Measurements from ENCODE around the gene EHHADH.
A peak's percentile ranks its signal among the peaks of the same experiment; 100 is the strongest.

The EHHADH gene

DNA sequence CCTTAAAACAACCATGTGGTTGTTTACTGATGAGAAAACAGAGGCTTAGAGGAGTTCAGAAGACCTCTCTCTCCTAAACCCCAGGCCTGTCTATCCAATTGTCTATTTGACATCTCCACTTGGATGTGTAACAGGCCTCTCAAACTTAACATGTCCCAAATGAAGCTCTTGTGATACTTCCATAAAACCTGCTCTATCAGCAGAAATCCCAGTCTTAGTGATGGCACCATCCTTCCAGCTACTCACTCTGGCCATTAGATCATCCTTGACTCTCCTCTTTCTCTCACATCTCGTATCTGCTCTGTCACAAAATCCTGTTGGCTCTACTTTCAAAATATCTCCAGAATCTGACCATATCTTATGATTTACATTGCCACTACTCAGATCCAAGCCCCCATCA, 28.8 kb downstream of the EHHADH start:
- no peak for FAIRE-seq
- no peak for DNase-seq (ENCODE audit: insufficient read length, low spot score)
- TF ChIP-seq POLR2A (IDR thresholded peaks at IDR 0.05; ENCODE audit: low read depth, low read length), result no peak
- no peak for TF ChIP-seq POLR2AphosphoS5 (IDR thresholded peaks at IDR 0.05; ENCODE audit: low read depth, low read length)
- no peak for TF ChIP-seq PAX5 (IDR thresholded peaks at IDR 0.05; ENCODE audit: insufficient read depth, low read length, severe bottlenecking)
- no peak for TF ChIP-seq TAF1 (IDR thresholded peaks at IDR 0.05; ENCODE audit: low read depth, low read length)
- TF ChIP-seq SPI1 (IDR thresholded peaks at IDR 0.05; ENCODE audit: low read depth, low read length), result no peak
- no peak for TF ChIP-seq POU2F2 (IDR thresholded peaks at IDR 0.05; ENCODE audit: low read depth, low read length)

DNA sequence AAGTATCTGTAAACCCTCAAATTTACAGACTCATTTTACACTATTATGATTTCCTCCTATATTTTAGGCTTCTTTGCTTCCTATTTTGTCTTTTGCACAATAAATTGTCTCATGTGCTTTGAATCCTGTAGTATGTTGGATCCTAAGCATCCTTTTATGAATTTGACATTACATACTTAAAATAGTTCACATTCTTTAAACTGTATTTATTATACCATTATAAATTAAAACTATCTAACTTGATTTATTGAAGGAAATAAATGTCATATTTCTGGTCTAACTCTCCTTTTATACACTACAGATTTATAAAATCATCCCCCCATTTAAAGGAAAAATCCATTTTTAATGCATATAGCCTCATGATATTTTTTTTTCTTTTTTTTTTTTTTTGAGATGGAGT, 32.6 kb downstream of the EHHADH start:
- TF ChIP-seq POLR2A (IDR thresholded peaks at IDR 0.05; ENCODE audit: low read depth, low read length) (no peak), POLR2AphosphoS5 (IDR thresholded peaks at IDR 0.05; ENCODE audit: low read depth, low read length) (no peak), PAX5 (IDR thresholded peaks at IDR 0.05; ENCODE audit: insufficient read depth, low read length, severe bottlenecking) (no peak), SPI1 (IDR thresholded peaks at IDR 0.05; ENCODE audit: low read depth, low read length) (no peak), POU2F2 (IDR thresholded peaks at IDR 0.05; ENCODE audit: low read depth, low read length) (no peak), TAF1 (IDR thresholded peaks at IDR 0.05; ENCODE audit: low read depth, low read length) (no peak)
- no peak for FAIRE-seq
- DNase-seq (ENCODE audit: insufficient read length, low spot score), result no peak

DNA sequence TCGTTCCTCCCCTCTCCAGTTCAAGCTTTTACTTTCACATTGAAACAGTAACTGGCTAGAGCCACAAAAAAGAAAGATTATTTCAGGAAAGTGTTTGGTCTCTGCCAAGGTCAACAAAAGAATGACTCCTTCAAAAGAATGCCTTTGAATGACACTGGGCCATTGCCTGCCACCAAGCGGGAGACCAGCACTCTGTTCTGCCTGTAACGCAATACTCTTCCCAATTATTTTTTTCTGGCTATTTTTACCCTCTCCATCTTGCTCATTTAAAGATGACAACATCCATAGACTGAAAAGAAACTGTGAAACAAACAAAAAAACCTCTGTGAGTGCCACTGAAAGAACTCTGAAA, 37.3 kb downstream of the EHHADH start:
- DNase-seq (ENCODE audit: insufficient read length, low spot score), result no peak
- no peak for TF ChIP-seq TAF1 (IDR thresholded peaks at IDR 0.05; ENCODE audit: low read depth, low read length)
- TF ChIP-seq PAX5 (IDR thresholded peaks at IDR 0.05; ENCODE audit: insufficient read depth, low read length, severe bottlenecking), result no peak
- no peak for TF ChIP-seq POLR2A (IDR thresholded peaks at IDR 0.05; ENCODE audit: low read depth, low read length)
- TF ChIP-seq POU2F2 (IDR thresholded peaks at IDR 0.05; ENCODE audit: low read depth, low read length), result no peak
- no peak for TF ChIP-seq SPI1 (IDR thresholded peaks at IDR 0.05; ENCODE audit: low read depth, low read length)
- TF ChIP-seq POLR2AphosphoS5 (IDR thresholded peaks at IDR 0.05; ENCODE audit: low read depth, low read length), result no peak
- FAIRE-seq, result no peak

DNA sequence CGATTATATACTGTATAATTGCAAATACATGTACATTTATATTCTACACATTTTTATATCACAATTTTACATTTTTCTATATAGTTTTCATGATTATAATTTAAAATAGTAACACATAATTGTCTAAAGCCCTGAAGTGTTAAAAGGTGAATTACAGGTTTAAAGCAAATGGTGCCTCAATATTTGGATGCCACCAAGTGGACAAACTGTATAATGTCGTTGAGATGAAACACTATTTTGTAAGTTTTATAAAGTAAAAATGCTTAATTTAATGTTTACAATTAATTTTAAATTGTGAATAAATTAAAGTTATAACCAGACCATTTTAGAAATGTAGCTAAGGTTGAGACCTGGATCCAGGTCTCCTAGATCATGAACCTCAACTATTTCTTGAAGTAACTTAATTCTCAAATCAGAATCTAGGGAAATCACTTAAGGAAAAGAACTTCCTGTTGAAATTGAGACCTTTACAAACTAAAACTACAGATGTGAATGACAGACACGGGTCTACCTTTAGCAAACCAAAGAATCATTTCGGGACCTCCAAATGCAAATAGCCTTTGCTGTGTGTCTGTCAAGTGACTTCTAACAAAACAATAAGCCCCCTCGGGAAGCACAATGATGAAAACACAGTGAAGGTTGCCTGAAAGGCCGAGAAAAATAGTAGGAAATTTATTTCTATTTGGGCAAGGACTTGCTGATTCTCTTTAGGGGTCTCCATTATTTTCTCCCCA, 37.8 kb downstream of the EHHADH start:
- DNase-seq (ENCODE audit: insufficient read length, low spot score) (peak; percentile 12), FAIRE-seq (no peak)
- TF ChIP-seq POLR2A (IDR thresholded peaks at IDR 0.05; ENCODE audit: low read depth, low read length), result no peak
- TF ChIP-seq POLR2AphosphoS5 (IDR thresholded peaks at IDR 0.05; ENCODE audit: low read depth, low read length), result no peak
- no peak for TF ChIP-seq PAX5 (IDR thresholded peaks at IDR 0.05; ENCODE audit: insufficient read depth, low read length, severe bottlenecking)
- TF ChIP-seq POU2F2 (IDR thresholded peaks at IDR 0.05; ENCODE audit: low read depth, low read length), result no peak
- TF ChIP-seq TAF1 (IDR thresholded peaks at IDR 0.05; ENCODE audit: low read depth, low read length), result no peak
- TF ChIP-seq SPI1 (IDR thresholded peaks at IDR 0.05; ENCODE audit: low read depth, low read length), result no peak

DNA sequence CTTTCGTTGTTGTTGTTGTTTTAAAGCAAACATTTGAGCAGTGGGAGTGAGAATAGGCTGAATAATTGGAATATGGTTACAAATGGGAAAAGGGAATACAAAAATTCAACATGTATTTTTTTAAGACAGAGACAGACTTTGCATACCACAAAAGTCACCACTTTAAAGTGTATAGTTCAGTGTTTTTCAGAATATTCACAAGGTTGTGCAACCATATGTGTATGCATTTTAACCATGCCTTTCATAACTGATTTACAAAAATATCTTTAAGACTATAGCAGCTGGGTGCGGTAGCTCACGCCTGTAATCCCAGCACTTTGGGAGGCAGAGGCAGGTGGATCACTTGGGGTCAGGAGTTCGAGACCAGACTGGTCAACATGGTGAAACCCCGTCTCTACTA, 41.3 kb downstream of the EHHADH start:
- DNase-seq (ENCODE audit: insufficient read length, low spot score), result no peak
- no peak for TF ChIP-seq POLR2AphosphoS5 (IDR thresholded peaks at IDR 0.05; ENCODE audit: low read depth, low read length)
- TF ChIP-seq POLR2A (IDR thresholded peaks at IDR 0.05; ENCODE audit: low read depth, low read length), result no peak
- no peak for TF ChIP-seq TAF1 (IDR thresholded peaks at IDR 0.05; ENCODE audit: low read depth, low read length)
- no peak for TF ChIP-seq POU2F2 (IDR thresholded peaks at IDR 0.05; ENCODE audit: low read depth, low read length)
- TF ChIP-seq PAX5 (IDR thresholded peaks at IDR 0.05; ENCODE audit: insufficient read depth, low read length, severe bottlenecking), result no peak
- TF ChIP-seq SPI1 (IDR thresholded peaks at IDR 0.05; ENCODE audit: low read depth, low read length), result no peak
- FAIRE-seq, result no peak

DNA sequence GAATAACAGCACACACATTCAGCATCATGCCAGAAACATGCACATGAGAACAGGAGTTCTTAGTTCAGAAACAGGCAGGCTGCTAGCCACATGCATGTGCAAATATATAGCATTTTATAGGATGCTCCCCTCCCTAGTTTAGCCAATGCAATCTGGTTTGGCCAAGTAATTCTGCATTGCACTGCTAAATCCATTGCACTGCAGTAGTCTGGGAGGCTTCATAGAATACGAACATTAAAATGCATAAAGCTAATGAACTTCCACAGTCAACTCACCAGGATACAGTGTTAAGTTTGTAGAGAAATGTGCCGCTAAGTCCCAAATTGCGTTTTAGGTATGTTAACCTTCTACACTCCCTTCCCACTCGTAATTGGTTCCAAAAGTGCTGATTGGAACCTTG, 41.8 kb downstream of the EHHADH start:
- no peak for FAIRE-seq
- TF ChIP-seq POU2F2 (IDR thresholded peaks at IDR 0.05; ENCODE audit: low read depth, low read length) (no peak), SPI1 (IDR thresholded peaks at IDR 0.05; ENCODE audit: low read depth, low read length) (no peak), PAX5 (IDR thresholded peaks at IDR 0.05; ENCODE audit: insufficient read depth, low read length, severe bottlenecking) (no peak), TAF1 (IDR thresholded peaks at IDR 0.05; ENCODE audit: low read depth, low read length) (no peak), POLR2A (IDR thresholded peaks at IDR 0.05; ENCODE audit: low read depth, low read length) (no peak), POLR2AphosphoS5 (IDR thresholded peaks at IDR 0.05; ENCODE audit: low read depth, low read length) (no peak)
- DNase-seq (ENCODE audit: insufficient read length, low spot score), result no peak

DNA sequence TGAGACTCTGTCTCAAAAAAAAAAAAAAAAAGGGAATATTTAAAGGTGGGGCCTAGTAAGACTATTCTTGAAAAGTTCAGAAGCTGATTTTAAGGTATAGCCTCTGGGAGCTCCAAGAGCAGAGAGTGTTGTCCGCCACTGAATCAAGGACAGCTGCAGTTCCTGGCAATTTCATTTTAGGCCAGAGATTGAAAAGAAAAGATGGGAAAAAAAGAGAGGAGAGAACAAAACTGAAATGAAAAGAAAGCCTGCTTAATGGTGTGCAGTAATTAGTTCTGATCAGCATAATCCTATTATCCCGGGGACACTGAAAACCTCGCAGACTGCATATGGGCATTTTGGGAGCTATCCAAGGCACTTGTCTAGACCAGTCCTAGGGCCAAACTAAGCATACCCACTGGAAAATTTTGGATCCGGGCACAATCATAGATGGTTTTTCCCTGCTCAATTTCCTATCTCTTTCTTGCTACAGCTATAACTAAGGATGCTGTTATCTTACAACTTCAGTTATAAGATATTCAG, 43.2 kb downstream of the EHHADH start:
- no peak for FAIRE-seq
- TF ChIP-seq PAX5 (IDR thresholded peaks at IDR 0.05; ENCODE audit: insufficient read depth, low read length, severe bottlenecking) (no peak), SPI1 (IDR thresholded peaks at IDR 0.05; ENCODE audit: low read depth, low read length) (no peak), POU2F2 (IDR thresholded peaks at IDR 0.05; ENCODE audit: low read depth, low read length) (no peak), TAF1 (IDR thresholded peaks at IDR 0.05; ENCODE audit: low read depth, low read length) (no peak), POLR2AphosphoS5 (IDR thresholded peaks at IDR 0.05; ENCODE audit: low read depth, low read length) (no peak), POLR2A (IDR thresholded peaks at IDR 0.05; ENCODE audit: low read depth, low read length) (no peak)
- no peak for DNase-seq (ENCODE audit: insufficient read length, low spot score)

DNA sequence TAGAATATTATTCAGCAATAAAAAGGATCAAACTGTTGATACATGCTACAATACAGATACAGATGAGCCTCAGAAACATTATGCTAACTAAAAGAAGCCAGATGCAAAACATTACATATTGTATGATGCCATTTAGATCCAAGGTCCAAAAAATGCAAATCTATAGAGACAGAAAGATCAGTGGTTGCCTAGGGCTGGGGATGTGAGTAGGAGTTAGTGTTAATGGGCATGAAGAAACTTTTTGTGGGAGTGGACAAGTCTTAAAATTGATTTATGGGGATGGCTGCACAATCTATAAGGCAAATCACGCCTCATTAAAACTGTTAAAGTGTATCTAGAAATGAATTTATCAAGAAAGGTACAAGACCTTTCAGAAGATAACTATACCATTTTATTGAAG, 45.0 kb downstream of the EHHADH start:
- TF ChIP-seq PAX5 (IDR thresholded peaks at IDR 0.05; ENCODE audit: insufficient read depth, low read length, severe bottlenecking) (no peak), POLR2AphosphoS5 (IDR thresholded peaks at IDR 0.05; ENCODE audit: low read depth, low read length) (no peak), POLR2A (IDR thresholded peaks at IDR 0.05; ENCODE audit: low read depth, low read length) (no peak), SPI1 (IDR thresholded peaks at IDR 0.05; ENCODE audit: low read depth, low read length) (no peak), TAF1 (IDR thresholded peaks at IDR 0.05; ENCODE audit: low read depth, low read length) (no peak), POU2F2 (IDR thresholded peaks at IDR 0.05; ENCODE audit: low read depth, low read length) (no peak)
- DNase-seq (ENCODE audit: insufficient read length, low spot score) (no peak), FAIRE-seq (no peak)

DNA sequence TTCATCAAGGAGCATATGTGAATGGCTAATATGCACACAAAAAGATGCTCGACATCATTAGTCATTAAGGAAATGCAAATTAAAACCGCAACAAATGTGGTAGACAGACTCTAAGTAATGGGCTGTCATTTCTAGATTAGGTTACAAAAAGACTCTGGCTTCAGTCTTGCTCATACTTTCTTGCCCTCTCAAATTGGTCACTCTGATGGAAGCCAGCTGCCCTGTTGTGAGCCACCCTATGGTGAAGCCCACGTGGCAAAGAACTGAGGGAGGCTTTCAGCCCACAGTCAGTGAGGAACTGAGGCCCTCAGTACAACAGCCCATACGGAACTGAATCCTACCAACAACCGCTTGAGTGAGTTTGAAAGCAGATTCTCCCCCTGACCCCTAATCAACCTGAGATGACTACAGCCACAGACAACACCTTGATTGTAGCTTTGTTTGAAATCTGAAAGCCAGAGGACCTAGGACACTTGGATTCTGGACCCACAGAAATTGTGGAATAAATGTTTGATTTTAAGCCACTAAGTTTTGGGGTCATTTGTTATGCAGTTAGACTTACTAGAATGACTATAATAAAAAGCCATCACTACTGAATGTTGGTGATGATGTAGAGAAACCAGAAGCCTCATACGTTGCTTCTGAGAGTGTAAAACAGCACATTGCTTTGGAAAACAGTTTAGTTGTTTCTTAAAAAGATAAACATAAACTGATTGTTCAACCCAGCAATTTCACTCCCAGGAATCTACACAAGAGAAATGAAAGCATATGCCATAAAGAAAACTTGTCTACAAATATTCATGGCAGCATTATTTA, 45.7 kb downstream of the EHHADH start:
- no peak for TF ChIP-seq TAF1 (IDR thresholded peaks at IDR 0.05; ENCODE audit: low read depth, low read length)
- TF ChIP-seq PAX5 (IDR thresholded peaks at IDR 0.05; ENCODE audit: insufficient read depth, low read length, severe bottlenecking), result peak; percentile 58
- TF ChIP-seq SPI1 (IDR thresholded peaks at IDR 0.05; ENCODE audit: low read depth, low read length), result peak; percentile 98
- TF ChIP-seq POLR2AphosphoS5 (IDR thresholded peaks at IDR 0.05; ENCODE audit: low read depth, low read length), result no peak
- TF ChIP-seq POU2F2 (IDR thresholded peaks at IDR 0.05; ENCODE audit: low read depth, low read length), result peak; percentile 82
- TF ChIP-seq POLR2A (IDR thresholded peaks at IDR 0.05; ENCODE audit: low read depth, low read length), result no peak
- DNase-seq (ENCODE audit: insufficient read length, low spot score) (peak; percentile 25), FAIRE-seq (peak; percentile 95)

All from GM12891 (cell line).